ENCODE results near the gene NRXN2.

DNA sequence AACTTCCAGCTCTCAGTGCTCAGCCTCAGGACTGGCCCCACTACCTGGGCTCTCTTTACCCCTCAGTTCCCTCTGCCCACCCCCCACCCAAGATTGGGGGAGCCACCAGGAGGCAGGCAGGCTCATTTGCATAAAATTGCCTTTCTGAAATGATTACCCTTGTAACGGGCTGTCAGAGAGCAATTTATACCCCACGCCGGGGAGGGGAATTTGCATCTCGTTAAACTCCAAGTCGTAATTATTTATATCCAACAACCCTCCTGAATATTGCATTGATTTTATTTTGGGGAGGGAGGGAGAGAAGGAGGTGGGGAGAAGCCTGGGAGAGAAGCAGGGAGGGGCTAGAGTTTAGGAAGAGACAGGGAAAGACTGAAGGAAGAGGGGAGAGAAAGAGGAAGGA lies 8.3 kb downstream of the NRXN2 start:
- TF ChIP-seq, protein P1, sequence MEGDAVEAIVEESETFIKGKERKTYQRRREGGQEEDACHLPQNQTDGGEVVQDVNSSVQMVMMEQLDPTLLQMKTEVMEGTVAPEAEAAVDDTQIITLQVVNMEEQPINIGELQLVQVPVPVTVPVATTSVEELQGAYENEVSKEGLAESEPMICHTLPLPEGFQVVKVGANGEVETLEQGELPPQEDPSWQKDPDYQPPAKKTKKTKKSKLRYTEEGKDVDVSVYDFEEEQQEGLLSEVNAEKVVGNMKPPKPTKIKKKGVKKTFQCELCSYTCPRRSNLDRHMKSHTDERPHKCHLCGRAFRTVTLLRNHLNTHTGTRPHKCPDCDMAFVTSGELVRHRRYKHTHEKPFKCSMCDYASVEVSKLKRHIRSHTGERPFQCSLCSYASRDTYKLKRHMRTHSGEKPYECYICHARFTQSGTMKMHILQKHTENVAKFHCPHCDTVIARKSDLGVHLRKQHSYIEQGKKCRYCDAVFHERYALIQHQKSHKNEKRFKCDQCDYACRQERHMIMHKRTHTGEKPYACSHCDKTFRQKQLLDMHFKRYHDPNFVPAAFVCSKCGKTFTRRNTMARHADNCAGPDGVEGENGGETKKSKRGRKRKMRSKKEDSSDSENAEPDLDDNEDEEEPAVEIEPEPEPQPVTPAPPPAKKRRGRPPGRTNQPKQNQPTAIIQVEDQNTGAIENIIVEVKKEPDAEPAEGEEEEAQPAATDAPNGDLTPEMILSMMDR (IDR thresholded peaks at IDR 0.05): no peak
- TF ChIP-seq TCF7L2 (IDR thresholded peaks at IDR 0.05; ENCODE audit: low read depth, low read length): no peak
- no peak for TF ChIP-seq POLR2AphosphoS5 (IDR thresholded peaks at IDR 0.05; ENCODE audit: low read depth, low read length)
- no peak for TF ChIP-seq SIN3A (IDR thresholded peaks at IDR 0.05; ENCODE audit: borderline replicate concordance, insufficient read depth, low read depth, low read length)
- TF ChIP-seq, protein P2, sequence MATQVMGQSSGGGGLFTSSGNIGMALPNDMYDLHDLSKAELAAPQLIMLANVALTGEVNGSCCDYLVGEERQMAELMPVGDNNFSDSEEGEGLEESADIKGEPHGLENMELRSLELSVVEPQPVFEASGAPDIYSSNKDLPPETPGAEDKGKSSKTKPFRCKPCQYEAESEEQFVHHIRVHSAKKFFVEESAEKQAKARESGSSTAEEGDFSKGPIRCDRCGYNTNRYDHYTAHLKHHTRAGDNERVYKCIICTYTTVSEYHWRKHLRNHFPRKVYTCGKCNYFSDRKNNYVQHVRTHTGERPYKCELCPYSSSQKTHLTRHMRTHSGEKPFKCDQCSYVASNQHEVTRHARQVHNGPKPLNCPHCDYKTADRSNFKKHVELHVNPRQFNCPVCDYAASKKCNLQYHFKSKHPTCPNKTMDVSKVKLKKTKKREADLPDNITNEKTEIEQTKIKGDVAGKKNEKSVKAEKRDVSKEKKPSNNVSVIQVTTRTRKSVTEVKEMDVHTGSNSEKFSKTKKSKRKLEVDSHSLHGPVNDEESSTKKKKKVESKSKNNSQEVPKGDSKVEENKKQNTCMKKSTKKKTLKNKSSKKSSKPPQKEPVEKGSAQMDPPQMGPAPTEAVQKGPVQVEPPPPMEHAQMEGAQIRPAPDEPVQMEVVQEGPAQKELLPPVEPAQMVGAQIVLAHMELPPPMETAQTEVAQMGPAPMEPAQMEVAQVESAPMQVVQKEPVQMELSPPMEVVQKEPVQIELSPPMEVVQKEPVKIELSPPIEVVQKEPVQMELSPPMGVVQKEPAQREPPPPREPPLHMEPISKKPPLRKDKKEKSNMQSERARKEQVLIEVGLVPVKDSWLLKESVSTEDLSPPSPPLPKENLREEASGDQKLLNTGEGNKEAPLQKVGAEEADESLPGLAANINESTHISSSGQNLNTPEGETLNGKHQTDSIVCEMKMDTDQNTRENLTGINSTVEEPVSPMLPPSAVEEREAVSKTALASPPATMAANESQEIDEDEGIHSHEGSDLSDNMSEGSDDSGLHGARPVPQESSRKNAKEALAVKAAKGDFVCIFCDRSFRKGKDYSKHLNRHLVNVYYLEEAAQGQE (IDR thresholded peaks at IDR 0.05; ENCODE audit: insufficient read depth in 1 of 2, low read depth in 2 of 2, low read length in 1 of 2): no peak
